ENCODE results near the gene GRID1. TPM values are rescaled to one million over a fixed set of nuclear protein-coding genes. Genes with fewer than 3 reads are reported as not detected.

Gene GRID1
- total RNA-seq, 1 experiment from 2014 or later, result not detected

DNA sequence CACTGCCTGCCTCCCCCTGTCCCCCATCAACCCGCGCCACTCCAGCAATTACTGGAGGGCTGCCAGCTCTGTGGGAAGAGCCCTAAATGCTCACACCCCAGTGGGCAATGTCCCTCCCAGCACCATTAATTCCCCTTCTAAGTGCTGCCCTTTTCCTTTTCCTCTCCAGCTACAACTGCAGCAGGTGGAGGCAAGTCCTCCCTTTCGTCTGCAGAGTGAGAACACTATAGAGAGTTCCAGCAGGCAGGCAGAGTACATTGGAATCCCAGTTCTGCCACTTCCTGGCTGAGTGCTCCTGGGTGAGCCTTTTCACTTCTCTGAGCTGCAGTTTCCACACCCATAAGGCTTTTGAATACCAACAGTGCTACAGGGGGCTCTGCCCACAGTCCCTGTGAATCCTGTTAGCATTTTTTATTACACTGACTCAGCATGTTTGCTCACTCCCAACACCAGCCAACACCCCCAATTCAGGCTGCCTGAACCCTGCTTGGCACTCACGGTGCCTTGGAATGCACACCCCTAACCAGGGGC lies 447.0 kb downstream of the GRID1 start:
- CTCF ChIA-PET, result no interaction called here
- H3K9me3 Mint-ChIP-seq (ENCODE audit: low read depth, unreplicated experiment), result no peaks in the 10 kb centered on the region
- DNase-seq, result no peak
- intact Hi-C loops (cut with micrococcal nuclease; ENCODE audit: unreplicated experiment), result no loop called here
- no TSS peak for BruUV-seq (replicated peaks)
- no peak overlapping the region for H3K27ac Mint-ChIP-seq (ENCODE audit: unreplicated experiment)
- H3K4me1 Mint-ChIP-seq (ENCODE audit: low read depth, unreplicated experiment), result no peaks in the 10 kb centered on the region
- H3K4me3 Mint-ChIP-seq (ENCODE audit: low read depth, unreplicated experiment), result no peak overlapping the region
- no peaks in the 10 kb centered on the region for H3K27me3 Mint-ChIP-seq (ENCODE audit: unreplicated experiment)
- H3K36me3 Mint-ChIP-seq (ENCODE audit: insufficient read depth, unreplicated experiment), result no peaks in the 10 kb centered on the region
- TF ChIP-seq, protein P1, sequence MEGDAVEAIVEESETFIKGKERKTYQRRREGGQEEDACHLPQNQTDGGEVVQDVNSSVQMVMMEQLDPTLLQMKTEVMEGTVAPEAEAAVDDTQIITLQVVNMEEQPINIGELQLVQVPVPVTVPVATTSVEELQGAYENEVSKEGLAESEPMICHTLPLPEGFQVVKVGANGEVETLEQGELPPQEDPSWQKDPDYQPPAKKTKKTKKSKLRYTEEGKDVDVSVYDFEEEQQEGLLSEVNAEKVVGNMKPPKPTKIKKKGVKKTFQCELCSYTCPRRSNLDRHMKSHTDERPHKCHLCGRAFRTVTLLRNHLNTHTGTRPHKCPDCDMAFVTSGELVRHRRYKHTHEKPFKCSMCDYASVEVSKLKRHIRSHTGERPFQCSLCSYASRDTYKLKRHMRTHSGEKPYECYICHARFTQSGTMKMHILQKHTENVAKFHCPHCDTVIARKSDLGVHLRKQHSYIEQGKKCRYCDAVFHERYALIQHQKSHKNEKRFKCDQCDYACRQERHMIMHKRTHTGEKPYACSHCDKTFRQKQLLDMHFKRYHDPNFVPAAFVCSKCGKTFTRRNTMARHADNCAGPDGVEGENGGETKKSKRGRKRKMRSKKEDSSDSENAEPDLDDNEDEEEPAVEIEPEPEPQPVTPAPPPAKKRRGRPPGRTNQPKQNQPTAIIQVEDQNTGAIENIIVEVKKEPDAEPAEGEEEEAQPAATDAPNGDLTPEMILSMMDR (IDR thresholded peaks at IDR 0.05; ENCODE audit: unreplicated experiment), result no peak

- CTCF ChIA-PET, result no interaction called here
- no peaks in the 10 kb centered on the region for H3K27me3 Mint-ChIP-seq (ENCODE audit: unreplicated experiment)
- H3K4me1 Mint-ChIP-seq (ENCODE audit: low read depth, unreplicated experiment), result no peaks in the 10 kb centered on the region
- no peaks in the 10 kb centered on the region for H3K9me3 Mint-ChIP-seq (ENCODE audit: low read depth, unreplicated experiment)
- no TSS peak for BruUV-seq (replicated peaks)
- no peak for DNase-seq
- H3K36me3 Mint-ChIP-seq (ENCODE audit: insufficient read depth, unreplicated experiment), result no peaks in the 10 kb centered on the region
- intact Hi-C loops (cut with micrococcal nuclease; ENCODE audit: unreplicated experiment), result no loop called here
- TF ChIP-seq, protein P1 (IDR thresholded peaks at IDR 0.05; ENCODE audit: unreplicated experiment), result no peak
- H3K4me3 Mint-ChIP-seq (ENCODE audit: low read depth, unreplicated experiment), result no peak overlapping the region
- no peak overlapping the region for H3K27ac Mint-ChIP-seq (ENCODE audit: unreplicated experiment)
Measured at GRCh38 chr10:85918371-85918770, 448.2 kb downstream of the GRID1 start.

- intact Hi-C loops (cut with micrococcal nuclease; ENCODE audit: unreplicated experiment), result no loop called here
- no TSS peak for BruUV-seq (replicated peaks)
Measured at GRCh38 chr10:85917601-85918000, 449.0 kb downstream of the GRID1 start.

DNA sequence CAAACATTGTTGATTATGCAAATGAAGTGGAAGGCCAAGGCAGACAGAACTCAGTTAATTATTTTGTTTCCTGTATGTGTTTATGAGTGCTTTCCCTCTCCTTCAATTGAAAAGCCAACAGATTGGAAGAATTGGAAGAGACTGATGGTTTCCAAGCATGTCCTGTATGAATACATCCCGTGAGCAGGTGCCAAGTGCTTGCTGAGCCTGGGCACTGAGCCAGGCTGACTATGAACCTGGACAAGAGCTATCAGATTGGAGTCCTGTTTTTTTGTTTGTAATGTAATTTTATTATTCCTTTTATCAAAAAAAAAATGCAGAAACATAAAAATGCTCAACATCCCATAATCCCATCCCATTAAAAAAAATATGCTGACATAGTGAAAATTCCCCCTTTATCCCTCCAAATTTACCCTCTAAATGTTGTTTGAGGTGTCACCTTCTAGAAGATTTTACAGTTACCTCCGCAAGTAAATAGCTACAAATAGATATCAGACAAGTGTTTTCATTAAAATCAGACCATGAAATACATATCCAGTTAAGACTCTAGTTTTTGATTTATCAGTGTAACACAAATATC lies 449.5 kb downstream of the GRID1 start:
- Mint-ChIP-seq H3K4me1 (ENCODE audit: low read depth, unreplicated experiment) (no peaks in the 10 kb centered on the region), H3K9me3 (ENCODE audit: low read depth, unreplicated experiment) (no peaks in the 10 kb centered on the region)

More at GRCh38 chr10:85917601-85918000, 449.0 kb downstream of the GRID1 start:
- H3K4me3 Mint-ChIP-seq (ENCODE audit: low read depth, unreplicated experiment), result no peak overlapping the region
- no peak overlapping the region for H3K27ac Mint-ChIP-seq (ENCODE audit: unreplicated experiment)
- DNase-seq, result no peak
- no peaks in the 10 kb centered on the region for H3K4me1 Mint-ChIP-seq (ENCODE audit: low read depth, unreplicated experiment)
- H3K9me3 Mint-ChIP-seq (ENCODE audit: low read depth, unreplicated experiment), result no peaks in the 10 kb centered on the region
- no peaks in the 10 kb centered on the region for H3K27me3 Mint-ChIP-seq (ENCODE audit: unreplicated experiment)
- TF ChIP-seq, protein P1 (IDR thresholded peaks at IDR 0.05; ENCODE audit: unreplicated experiment), result no peak
- no peaks in the 10 kb centered on the region for H3K36me3 Mint-ChIP-seq (ENCODE audit: insufficient read depth, unreplicated experiment)
- CTCF ChIA-PET, result no interaction called here

More for the DNA sequence above, 449.5 kb downstream of the GRID1 start:
- TF ChIP-seq, protein P1 (IDR thresholded peaks at IDR 0.05; ENCODE audit: unreplicated experiment), result no peak
- H3K36me3 Mint-ChIP-seq (ENCODE audit: insufficient read depth, unreplicated experiment), result no peaks in the 10 kb centered on the region
- H3K27ac Mint-ChIP-seq (ENCODE audit: unreplicated experiment), result no peak overlapping the region
- no TSS peak for BruUV-seq (replicated peaks)
- H3K4me3 Mint-ChIP-seq (ENCODE audit: low read depth, unreplicated experiment), result no peak overlapping the region
- intact Hi-C loops (cut with micrococcal nuclease; ENCODE audit: unreplicated experiment), result no loop called here
- no peak for DNase-seq
- H3K27me3 Mint-ChIP-seq (ENCODE audit: unreplicated experiment), result no peaks in the 10 kb centered on the region
- CTCF ChIA-PET, result no interaction called here
